Ishikawa (cell line): Measurements from ENCODE around the gene SLC2A14.

Experiments used
- CEBPB ChIP-seq: IDR thresholded peaks from 2 replicates; pipeline ENCODE4 v1.6.1; 2012
- CREB1 ChIP-seq: IDR thresholded peaks from 2 replicates; pipeline ENCODE4 v1.6.1; 2012; ENCODE audit warnings: low read depth
- EP300 ChIP-seq: IDR thresholded peaks from 2 replicates; pipeline ENCODE4 v1.6.1; 2012; ENCODE audit warnings: borderline replicate concordance
- FOXM1 ChIP-seq: IDR thresholded peaks from 2 replicates; pipeline ENCODE4 v1.6.1; 2012; ENCODE audit warnings: low read depth, borderline replicate concordance
- RAD21 ChIP-seq: IDR thresholded peaks from 2 replicates; pipeline ENCODE4 v1.6.1; 2012; ENCODE audit warnings: low read depth
- TCF12 ChIP-seq: IDR thresholded peaks from 2 replicates; pipeline ENCODE4 v1.6.1; 2012; ENCODE audit warnings: low read depth

DNA sequence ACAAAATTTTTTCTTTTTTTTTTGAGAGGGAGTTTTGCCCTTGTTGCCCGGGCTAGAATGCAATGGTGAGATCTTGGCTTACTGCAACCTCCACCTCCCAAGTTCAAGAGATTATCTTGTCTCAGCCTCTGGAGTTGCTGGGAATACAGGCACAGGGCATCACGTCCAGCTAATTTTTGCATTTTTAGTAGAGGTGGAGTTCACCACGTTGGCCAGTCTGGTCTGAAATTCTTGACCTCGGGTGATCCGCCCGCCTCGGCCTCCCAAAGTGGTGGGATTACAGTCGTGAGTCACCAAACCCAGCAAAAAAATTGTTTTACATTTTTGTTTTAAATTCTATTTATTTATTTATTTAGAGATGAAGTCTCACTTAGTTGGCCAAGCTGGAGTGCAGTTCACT, 4.7 kb upstream of the SLC2A14 start:
- TF ChIP-seq EP300, result no peak
- no peak for TF ChIP-seq FOXM1
- TF ChIP-seq RAD21, result no peak
- no peak for TF ChIP-seq CREB1
- no peak for TF ChIP-seq TCF12
- no peak for TF ChIP-seq CEBPB
